IPS-11a (cell line): ENCODE data around the gene VASN.

ENCODE experiments used
- H3K4me3 ChIP-seq: one replicate; pipeline ENCODE4 v1.5.1; 2013; ENCODE audit warnings: low read depth, low read length, control low read depth

VASN gene

DNA sequence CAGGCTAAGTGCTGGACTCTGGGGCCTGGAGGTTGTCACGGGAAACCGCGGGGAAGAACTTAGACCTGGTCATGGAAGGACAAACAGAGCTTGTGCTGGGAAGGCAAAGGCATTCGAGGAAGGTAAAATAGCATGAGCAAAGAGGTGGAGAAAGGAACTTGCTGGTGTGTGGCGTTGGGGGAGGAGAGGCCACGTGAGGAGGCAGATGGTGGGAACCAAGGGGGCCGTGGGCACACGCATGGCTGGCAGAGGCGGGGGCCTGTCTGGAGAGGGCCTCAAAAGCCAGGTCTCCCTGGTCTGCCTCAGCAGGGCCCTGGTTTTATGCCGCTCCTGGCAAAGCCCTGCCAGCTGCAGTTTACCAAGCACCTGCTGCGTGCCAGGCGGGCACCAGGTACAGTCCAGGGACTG lies 29.4 kb downstream of the VASN start:
- no peak overlapping the region for H3K4me3 ChIP-seq

DNA sequence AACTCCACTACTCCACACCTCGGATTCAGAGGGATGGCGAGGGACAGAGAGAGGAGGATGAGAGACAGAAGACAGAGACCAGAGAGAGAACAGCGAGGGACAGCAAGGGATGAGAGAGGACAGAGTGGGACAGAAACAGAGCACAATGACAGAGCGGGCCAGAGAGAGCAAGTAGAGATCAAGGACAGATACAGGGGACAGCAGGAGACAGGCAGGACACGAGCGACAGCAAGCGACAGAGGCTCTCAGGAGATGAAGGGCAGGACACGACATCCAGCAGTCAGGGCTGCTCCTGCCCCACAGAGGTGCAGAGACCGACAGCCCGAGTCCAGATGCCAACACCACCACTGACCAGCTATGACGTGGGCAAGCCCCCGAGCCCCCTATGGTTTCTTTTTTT lies 29.9 kb downstream of the VASN start:
- H3K4me3 ChIP-seq: no peak overlapping the region

DNA sequence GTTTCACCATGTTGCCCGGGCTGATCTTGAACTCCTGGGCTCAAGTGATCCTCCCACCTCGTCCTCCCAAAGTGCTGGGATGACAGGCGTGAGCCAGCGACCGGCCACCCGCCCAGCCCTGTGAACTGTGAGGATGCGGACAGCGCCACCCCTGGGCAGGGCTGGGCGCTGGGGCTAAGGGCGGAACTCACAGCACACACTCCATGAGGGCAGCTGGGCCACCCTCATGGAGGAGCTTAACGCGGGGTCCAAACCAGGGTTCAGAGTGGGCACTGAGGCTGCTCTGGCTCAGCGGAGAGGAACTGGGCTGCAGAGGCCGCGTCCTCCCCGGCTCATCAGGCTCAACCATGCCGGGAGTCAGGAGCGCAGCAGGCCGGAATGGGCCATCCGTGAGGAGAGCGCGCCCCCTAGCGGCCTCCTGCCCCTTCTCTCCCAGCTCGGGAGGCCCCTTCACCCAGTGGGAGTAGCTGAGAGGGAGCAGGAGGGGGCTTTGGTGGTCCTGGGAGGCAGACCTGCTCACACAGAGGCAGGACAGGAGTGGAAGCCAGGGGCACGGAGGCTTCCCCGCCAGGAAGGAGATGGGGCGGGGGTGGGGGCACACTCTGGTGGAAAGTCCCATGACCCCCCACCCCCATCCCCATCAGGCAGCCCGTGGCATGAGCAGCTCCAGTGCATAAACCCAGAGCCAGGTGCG lies 30.9 kb downstream of the VASN start:
- no peak overlapping the region for H3K4me3 ChIP-seq

DNA sequence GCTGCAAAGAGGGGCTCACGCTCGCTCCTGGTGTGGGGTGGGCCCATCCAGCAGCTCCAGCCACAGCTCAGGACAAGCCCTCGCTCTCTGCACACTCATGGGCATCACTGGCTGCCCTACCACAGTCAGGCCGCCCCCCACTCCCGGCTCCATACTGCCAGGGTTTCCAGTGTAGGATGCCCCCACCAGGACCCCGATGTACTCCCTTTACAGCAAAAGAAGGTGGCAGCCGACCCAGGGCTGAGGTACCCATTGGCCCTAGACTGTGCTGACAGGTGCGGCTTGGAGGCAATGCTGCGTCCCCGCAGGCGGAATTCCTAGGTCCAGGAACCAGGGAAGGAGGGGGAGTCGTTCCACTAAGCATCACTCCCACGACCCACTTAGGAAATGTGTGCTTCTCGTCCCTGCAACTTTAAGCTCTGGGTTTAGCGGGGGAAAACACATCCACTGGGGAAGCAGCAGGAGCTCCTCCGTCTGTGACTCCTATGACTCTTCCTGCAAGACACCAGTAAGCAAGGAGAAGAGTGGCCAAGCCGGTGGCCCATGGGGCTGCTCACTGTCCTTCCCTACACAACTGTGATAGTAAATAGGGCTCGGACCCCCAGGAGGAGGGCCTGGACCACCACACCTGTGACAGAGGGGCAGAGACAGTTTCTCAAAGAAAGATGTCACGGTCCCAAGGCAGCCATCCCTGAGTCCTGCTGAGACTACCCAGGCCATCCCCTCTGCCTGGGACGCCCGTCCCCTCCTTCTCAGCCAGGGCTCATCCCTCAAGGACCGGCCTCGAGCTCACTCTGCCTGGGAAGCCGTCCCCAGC lies 31.7 kb downstream of the VASN start:
- H3K4me3 ChIP-seq: no peak overlapping the region

DNA sequence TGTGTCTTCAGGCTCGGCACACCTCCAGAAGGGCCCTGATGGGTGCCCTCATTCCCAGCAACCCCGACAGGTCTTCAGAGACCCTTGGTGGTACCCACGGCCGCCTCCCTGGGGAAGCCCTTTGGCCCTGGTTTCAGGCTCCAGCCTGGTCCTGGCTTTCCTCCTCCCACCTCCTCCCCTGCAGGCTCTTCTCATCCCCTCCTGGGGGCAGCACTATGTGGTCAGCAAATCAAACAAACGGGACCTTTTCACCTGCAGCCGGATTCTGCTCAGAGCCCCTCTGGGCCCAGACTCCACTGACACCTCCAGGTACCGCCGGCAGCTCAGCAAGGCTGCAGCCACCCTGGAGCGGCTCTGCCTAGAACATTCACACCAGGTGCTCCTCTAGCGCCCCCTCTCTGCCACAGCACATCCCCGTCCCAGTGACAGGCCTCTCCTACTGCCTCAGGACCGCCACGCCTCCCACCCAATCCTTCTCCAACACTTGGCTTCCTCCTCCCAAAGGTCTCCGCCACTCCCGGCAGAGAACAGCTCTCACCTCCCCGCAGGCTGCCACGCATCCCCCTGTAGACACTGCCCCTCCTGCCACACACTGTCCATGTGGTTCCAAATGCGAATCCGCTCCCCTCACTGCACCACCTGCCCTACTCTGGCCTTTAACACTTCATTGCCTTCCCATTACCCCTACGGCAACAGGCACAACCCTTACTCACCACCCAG lies 32.8 kb downstream of the VASN start:
- no peak overlapping the region for H3K4me3 ChIP-seq

DNA sequence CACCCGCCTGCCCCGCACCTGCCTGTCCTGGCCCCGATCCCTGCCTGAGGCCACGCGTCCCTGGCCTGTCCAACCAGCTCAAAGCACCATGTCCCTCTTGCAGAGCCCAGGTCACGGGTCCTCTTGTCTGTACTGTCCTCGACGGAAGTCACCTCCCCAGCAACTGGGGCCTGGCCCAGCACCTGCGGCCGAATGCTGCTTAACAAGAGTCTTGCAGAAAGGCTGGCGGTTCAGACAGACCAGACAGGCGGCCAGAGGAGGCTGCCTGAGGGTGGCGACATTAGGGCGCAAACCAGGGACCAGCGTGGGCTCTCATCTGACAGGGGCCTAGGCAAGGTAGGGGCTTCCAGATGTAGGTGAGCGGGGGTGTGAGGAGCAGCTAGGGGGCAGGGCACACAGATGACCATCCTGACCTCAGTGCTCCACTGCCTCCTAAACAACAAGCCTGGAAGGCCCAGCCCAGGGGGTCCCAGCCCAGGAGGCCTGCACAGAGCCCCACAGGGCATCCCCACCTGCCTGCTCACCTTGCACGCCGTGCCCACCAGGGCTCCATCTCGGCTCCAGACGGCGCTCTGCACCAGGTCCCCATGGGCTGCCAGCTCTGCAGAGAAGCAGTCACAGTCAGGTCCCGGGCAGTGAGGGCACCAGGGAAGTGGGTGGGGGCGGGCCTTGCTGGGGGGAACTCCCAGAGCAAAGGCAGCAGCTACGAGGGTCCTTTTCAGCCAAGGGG lies 33.5 kb downstream of the VASN start:
- H3K4me3 ChIP-seq: no peak overlapping the region

DNA sequence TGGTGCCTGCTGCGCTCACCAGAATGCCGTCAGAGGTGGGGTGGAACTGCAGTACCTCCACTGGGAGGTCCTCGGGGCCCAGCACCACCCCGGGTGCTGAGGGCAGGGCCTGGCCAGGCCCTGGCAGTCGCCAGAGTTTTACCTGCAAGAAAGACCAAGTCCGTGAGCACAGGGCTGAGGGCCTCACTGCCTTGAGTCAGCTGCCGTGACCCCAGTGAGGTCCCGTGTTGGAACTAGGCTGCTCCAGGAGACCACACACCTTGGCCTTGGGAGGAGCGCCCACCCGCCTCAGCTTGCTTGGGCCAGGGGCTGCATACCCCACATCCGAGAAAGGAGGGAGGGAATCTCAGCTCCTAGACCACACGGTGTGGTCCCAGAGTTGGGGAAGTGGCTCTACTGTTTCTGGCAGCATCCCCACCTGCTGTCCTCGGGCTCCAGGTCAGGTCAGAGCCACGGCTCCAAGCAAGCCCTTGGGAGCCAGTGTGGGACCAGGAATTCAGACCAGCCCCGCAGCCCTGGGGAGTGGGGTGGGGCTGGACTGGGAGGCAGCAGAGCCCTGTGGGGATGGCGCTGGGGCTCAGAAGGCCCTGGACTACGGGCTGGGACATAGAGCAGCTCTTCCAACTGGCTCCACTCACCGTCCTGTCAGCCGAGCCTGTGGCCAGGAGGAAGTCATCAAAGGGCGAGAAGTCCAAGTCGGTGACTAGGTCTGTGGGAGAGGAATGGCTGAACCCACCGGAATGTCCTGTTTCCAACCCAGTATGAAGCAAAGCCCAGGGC lies 36.1 kb downstream of the VASN start:
- no peak overlapping the region for H3K4me3 ChIP-seq

DNA sequence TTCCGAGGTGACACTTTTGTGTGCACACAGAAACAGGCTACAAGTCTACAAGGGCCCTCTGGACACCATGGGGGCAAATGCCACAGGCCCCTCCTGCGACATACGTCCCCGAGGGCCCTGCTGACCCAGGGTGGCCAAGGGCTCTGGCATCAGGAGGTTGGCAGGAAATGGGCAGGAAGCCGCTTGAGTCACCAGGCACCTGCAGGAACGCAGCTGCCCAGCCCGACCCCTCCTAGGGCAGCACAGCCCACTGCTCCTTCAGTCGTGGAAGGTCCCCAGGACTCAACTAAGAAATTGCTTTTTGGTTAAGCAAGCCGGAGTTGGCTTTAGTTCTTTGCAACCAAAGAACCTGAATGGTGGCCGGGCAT lies 36.7 kb downstream of the VASN start:
- H3K4me3 ChIP-seq: no peak overlapping the region

DNA sequence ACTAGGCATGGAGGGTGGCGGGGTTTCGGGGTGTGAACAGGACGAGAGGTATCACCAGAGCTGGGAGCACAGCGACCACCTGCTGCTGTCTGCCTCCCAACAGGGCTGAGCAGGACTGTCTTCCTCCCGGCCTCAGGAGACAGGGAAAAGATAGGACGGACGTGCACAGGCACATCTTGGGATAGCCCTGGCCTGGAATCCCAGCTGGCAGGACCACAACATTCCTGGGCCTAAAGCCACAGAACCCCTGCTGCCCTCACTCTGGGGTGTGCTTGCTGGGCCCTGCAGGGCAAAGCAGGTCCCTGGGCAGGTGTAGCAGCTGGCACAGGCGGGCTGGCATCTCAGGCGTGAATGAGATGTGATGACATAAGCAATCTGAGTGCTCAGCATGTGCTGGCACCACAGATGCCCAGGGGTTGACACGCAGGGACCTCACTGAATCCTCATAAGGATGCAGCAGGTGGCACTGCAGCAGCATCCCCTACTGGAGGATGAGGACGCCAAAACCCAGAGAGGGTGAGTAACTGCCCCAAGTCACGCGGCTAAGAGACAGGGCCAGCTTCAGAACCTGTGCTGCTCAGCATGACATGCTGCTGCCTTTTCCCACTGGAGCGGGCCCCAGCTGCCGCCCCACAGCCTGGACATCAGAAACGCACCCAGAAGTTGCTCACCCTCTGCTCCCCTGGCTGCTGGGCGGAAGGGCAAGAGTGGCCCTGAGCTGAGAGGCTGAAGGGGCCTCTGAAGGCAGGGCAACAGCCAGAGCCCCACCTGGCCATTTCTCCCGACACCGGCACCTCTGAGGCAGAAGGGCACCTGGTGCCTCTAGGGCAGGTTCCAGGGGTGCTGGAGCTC lies 37.7 kb downstream of the VASN start:
- H3K4me3 ChIP-seq: no peak overlapping the region

DNA sequence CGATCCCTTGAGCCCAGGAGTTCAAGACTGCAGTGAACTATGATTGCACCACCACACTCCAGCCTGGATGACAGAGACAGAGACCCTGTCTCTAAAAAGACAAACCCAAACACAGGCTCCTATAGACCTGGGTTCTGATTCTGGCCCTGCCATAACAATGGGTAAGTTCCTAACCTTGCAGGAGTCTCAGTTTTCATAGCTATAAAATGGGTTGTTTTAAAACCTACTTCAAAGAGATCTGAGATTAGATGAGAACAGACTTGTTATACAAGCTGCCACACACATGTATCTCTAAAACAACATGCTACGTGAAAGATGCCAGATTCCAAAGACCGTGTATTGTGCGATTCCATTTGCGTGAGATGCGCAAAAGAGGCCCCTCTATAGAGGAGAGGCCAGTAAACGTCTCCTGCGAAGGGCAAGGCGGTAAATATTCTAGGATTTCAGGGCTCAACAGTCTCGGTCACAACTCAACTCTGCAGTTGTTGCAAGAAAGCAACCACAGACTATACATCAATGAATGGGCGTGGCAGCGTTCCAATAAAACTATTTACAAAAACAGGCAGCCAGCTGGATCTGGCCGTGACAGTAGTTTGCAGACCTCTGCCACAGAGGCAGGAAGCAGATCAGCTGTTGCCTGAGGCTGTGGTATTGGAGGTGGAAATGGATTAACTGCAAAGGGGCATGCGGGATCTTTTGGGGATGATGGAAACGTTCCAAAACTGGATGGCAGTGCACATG lies 38.9 kb downstream of the VASN start:
- no peak overlapping the region for H3K4me3 ChIP-seq

DNA sequence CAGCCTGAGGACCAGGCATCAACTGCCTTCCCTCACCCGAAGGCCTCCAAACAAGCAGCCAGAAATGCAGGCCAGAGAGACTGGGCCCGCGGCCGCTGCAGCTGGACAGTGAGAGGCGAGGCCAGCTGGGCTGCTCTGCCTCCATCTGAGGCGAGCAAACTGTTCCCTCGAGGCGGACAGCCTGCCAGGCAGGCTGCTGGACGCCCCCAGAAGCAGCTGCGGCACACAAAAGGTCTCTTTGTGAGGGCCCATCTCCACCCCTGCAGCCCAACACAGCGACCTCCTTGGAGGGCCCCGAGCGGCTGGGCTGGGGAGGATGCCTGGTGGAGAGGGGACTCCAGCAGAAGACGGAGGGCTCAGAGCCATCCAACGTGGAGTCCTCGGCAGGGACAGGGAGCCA lies 40.0 kb downstream of the VASN start:
- no peak overlapping the region for H3K4me3 ChIP-seq

DNA sequence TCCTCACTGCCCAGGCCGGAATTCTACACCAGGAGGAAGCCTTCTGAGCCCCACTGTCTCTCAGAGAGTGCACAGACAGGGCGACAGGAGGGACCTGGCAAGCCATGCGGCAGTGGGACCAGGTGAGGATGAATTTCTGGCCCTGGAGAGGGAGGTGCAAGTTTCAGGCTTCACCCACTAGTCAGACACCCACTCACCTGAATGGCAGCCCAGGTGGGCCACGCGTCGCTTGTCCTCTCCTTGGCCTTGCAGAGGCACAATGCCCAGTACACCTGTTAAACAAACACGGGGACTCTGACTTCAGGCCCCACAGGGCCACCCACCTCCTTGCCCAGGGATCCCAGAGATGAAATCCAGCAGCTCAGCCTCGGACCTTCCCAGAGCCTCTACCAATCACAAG lies 40.5 kb downstream of the VASN start:
- H3K4me3 ChIP-seq: no peak overlapping the region

DNA sequence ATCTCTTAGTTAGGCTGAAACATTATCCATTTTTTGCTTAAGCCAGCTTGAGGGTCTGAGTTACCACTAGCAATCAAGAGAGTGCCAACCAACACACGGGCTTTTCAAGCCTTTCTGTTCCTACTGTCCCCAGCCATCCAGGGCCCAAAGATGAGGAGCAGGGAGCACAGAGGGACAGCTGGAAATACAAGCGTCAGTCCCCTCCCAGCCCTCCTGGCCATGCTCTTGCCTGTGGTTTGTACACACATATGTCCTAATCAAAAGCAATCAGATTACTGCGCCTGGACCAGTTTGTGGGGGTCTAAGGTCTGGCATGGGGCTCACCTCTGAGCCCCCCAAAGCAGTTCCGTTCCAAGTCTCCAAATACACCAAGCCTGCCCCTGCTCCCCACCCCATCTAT lies 41.2 kb downstream of the VASN start:
- H3K4me3 ChIP-seq: no peak overlapping the region

DNA sequence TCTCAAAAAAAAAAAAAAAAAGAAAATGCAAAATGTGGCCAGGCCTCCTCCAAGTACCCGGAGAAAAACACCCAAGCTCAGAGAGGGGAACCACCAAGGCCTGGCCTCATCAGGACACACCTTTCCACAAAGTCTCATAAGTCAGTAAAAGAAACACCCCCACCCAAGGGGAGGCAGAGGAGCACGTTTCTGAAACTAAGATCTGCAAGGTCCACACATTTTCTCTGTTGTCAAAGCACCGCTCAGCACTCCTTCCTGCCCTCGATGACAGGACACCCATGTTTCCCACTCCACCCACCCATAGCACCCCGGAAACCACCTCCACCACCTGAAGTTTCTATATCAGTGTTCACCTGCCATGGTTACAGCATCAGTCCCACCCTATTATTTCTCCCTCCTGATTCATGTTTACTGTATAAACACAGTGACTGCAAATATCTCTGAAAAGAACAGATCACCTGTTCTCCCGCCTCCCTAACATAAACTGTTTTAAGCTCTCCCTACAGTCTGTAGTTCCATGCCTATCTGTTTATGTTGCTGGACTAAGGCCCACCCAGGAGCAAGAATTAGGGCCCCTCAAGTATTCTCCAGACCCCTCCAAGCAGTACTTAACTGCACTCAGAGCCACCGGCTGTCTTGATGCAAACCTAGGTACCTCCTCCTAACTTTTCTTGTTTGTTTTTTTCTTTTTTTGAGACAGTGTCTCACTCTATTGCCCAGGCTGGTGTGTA lies 42.7 kb downstream of the VASN start:
- H3K4me3 ChIP-seq: no peak overlapping the region

DNA sequence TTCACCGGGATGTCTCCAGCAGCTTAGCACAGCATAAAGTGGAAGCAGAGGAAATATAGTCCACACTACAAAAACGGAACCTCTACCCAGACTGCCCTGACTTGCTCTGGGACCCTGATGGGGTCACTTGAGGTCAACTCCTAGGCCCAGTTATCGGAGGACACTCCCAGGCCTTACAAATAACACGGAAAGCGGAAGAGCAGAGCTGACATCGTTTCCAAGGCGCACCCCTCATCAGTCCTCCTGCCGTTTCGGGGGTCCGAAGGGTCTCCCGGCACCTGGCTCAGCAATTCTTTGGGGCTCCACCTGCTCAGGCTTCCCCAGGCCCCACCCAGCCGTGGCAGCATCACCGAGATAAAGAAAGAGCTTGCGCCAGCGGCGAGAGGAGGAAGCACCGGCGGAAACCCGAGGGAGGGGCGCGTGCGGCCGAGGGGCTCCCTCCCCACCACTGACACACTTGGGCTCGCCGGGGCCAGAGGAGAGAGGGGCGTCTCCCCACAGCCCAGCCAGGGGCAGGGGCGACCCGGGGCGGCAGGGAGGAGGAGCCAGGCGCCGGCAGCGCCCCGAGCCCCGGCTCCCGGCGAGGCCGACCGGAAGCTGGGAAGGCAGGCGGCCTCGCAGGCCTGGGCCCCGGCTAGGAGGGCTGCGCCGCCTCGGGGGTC lies 44.0 kb downstream of the VASN start:
- H3K4me3 ChIP-seq: peak overlapping the region; percentile 67

DNA sequence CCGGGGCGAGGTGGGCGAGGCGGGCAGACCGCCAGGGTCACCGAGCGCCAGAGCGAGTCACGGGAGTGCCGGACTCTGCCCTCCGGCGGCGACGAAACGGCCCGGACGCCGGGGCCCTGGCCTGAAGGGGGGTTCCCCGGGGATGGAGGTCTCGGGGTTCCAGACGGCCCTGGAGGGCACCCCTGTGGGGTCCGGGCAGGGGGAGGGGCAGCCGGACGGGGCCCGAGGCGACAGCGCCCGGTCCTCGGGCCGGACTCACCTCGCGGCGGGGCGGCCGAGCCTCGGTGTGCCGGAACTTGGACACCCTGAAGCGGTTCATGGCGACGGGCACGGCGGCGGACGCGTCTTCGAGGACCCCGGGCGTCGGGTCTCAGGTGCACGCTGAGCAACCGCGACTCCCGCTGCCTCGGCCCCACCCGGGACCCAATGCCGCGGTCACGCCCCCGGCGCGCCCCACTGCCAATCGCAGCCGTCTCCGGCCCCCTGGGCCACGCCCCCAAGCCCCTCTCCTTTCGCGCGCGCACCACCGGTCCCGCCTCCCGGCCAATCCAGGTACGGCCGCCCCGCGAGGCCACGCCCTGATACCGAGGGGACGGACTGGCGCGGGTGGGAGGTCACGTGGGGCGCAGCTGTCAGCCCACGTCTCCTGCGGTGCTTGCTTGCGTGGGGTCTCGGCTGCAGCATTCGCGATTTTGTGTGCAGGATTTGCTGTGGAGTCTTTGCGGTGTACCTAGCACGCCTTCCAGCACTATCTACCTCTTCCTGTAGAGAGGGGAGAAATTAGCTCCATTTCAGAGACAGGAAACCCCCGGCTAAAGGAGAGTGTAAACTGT lies 44.8 kb downstream of the VASN start, which contains the start of gene CORO7:
Gene CORO7, minus strand, starts transcription at position 397 of the 833 bp plus-strand sequence. Its CDS starts 78 bp downstream, at position 319.
- H3K4me3 ChIP-seq: peak within 1 kb of the TSS; percentile 67
